Adipose tissue (tissue), 3 donors: Measurements from ENCODE around the gene SYAP1. TPM values are rescaled to one million over a fixed set of nuclear protein-coding genes. Genes with fewer than 3 reads are reported as not detected.
"Not testable (repeated sequence)": the region's sequence is repeated elsewhere in the genome, so short reads cannot be mapped to it uniquely, and the experiment has no call there.

ENCODE experiments used
- H3K27ac ChIP-seq: one replicate; pipeline ENCODE4 v1.5.1; 2013; ENCODE audit warnings: low read depth, low read length
- WGBS, 3 donors: extraction: QIAGEN DNeasy Blood & Tissue Kit; methylation state at CpG; one replicate each; pipeline ENCODE4 v1.1.7; 2013; 5-methylcytosine and 5-hydroxymethylcytosine counted together
- polyA plus RNA-seq, 3 donors: library from polyadenylated mRNA; stranded (reverse); fragments of 200-250 nt; gene quantifications; one replicate each; pipeline ENCODE4 v1.2.3, GENCODE V29; 2013
- donor health status: healthy with polysubstance abuse.
- donor health status: Bipolar disorder and iron deficiency.
- donor health status: healthy.

SYAP1 gene
- polyA plus RNA-seq, 3 donors: 5.7 to 17.0 (median 13.6) TPM

GRCh38 chrX:16716451-16716850, 3.0 kb upstream of the SYAP1 start:
- WGBS, 3 donors: 75 to 80% (median 78%) methylated on average over 5 to 6 of the region's 6 CpGs

GRCh38 chrX:16718824-16719333, 533 bp upstream of the SYAP1 start:
- 4 to 17% (median 15%) methylated on average over 6 of the region's 6 CpGs for WGBS, 3 donors
- H3K27ac ChIP-seq: no peak overlapping the region

More at GRCh38 chrX:16716451-16716850, 3.0 kb upstream of the SYAP1 start:
- not testable (repeated sequence) for H3K27ac ChIP-seq

- no peak overlapping the region for H3K27ac ChIP-seq
- WGBS, 3 donors: 56 to 90% (median 85%) methylated on average over 2 to 4 of the region's 4 CpGs
These were observed 3.1 kb downstream of the SYAP1 start for GRCh38 chrX:16722481-16722880.

- 86 to 93% (median 90%) methylated on average over 7 of the region's 7 CpGs for WGBS, 3 donors
- H3K27ac ChIP-seq: no peak overlapping the region
These were observed 5.7 kb downstream of the SYAP1 start for GRCh38 chrX:16725072-16725471.

GRCh38 chrX:16726347-16726988, 7.1 kb downstream of the SYAP1 start:
- 25 to 92% (median 91%) methylated on average over 5 of the region's 5 CpGs for WGBS, 3 donors
- not testable (repeated sequence) for H3K27ac ChIP-seq

GRCh38 chrX:16727637-16728036, 8.2 kb downstream of the SYAP1 start:
- H3K27ac ChIP-seq: no peak overlapping the region

- WGBS, 3 donors: 72 to 92% (median 77%) methylated on average over 1 of the region's 1 CpG
- no peak overlapping the region for H3K27ac ChIP-seq
These were observed 11.0 kb downstream of the SYAP1 start for GRCh38 chrX:16730450-16730849.

- H3K27ac ChIP-seq: no peak overlapping the region
These were observed 13.6 kb downstream of the SYAP1 start for GRCh38 chrX:16733013-16733412.

GRCh38 chrX:16737024-16737423, 17.6 kb downstream of the SYAP1 start:
- H3K27ac ChIP-seq: no peak overlapping the region
- 77 to 96% (median 94%) methylated on average over 5 of the region's 5 CpGs for WGBS, 3 donors

GRCh38 chrX:16739574-16739973, 20.2 kb downstream of the SYAP1 start:
- 39 to 66% (median 59%) methylated on average over 6 of the region's 6 CpGs for WGBS, 3 donors
- no peak overlapping the region for H3K27ac ChIP-seq

GRCh38 chrX:16743604-16744325, 24.4 kb downstream of the SYAP1 start:
- WGBS, 3 donors: 90 to 94% (median 91%) methylated on average over 12 of the region's 12 CpGs
- H3K27ac ChIP-seq: no peak overlapping the region

GRCh38 chrX:16745102-16745501, 25.7 kb downstream of the SYAP1 start:
- WGBS, 3 donors: 73 to 93% (median 92%) methylated on average over 5 of the region's 5 CpGs

GRCh38 chrX:16745659-16746058, 26.2 kb downstream of the SYAP1 start:
- WGBS, 3 donors: 72 to 96% (median 88%) methylated on average over 5 of the region's 5 CpGs
- no peak overlapping the region for H3K27ac ChIP-seq

More at GRCh38 chrX:16745102-16745501, 25.7 kb downstream of the SYAP1 start:
- no peak overlapping the region for H3K27ac ChIP-seq

GRCh38 chrX:16748425-16748824, 29.0 kb downstream of the SYAP1 start:
- no peak overlapping the region for H3K27ac ChIP-seq
- 83 to 93% (median 91%) methylated on average over 5 of the region's 5 CpGs for WGBS, 3 donors

GRCh38 chrX:16750136-16750535, 30.7 kb downstream of the SYAP1 start:
- no peak overlapping the region for H3K27ac ChIP-seq
- 90 to 96% (median 93%) methylated on average over 7 of the region's 7 CpGs for WGBS, 3 donors

- no peak overlapping the region for H3K27ac ChIP-seq
- 89 to 90% (median 89%) methylated on average over 2 of the region's 2 CpGs for WGBS, 3 donors
These were observed 34.6 kb downstream of the SYAP1 start for GRCh38 chrX:16754019-16754418.

- H3K27ac ChIP-seq: no peak overlapping the region
- 91 to 96% (median 96%) methylated on average over 3 to 4 of the region's 4 CpGs for WGBS, 3 donors
These were observed 37.3 kb downstream of the SYAP1 start for GRCh38 chrX:16756724-16757123.

- H3K27ac ChIP-seq: not testable (repeated sequence)
- 86 to 95% (median 92%) methylated on average over 4 of the region's 4 CpGs for WGBS, 3 donors
These were observed 42.1 kb downstream of the SYAP1 start for GRCh38 chrX:16761500-16761899.

GRCh38 chrX:16762579-16762978, 43.2 kb downstream of the SYAP1 start:
- whole genome bisulfite sequencing, 3 donors: 92 to 94% (median 94%) methylated on average over 1 of the region's 1 CpG
- H3K27ac ChIP-seq: no peak overlapping the region

GRCh38 chrX:16765594-16765993, 46.2 kb downstream of the SYAP1 start:
- H3K27ac ChIP-seq: no peak overlapping the region
- WGBS, 3 donors: 35 to 82% (median 72%) methylated on average over 2 of the region's 2 CpGs
